ENCODE results near the gene MTUS2. TPM values are rescaled to one million over a fixed set of nuclear protein-coding genes. Genes with fewer than 3 reads are reported as not detected.

Gene MTUS2
- total RNA-seq, 1 donor from 2014 or later, result 0.67 TPM

DNA sequence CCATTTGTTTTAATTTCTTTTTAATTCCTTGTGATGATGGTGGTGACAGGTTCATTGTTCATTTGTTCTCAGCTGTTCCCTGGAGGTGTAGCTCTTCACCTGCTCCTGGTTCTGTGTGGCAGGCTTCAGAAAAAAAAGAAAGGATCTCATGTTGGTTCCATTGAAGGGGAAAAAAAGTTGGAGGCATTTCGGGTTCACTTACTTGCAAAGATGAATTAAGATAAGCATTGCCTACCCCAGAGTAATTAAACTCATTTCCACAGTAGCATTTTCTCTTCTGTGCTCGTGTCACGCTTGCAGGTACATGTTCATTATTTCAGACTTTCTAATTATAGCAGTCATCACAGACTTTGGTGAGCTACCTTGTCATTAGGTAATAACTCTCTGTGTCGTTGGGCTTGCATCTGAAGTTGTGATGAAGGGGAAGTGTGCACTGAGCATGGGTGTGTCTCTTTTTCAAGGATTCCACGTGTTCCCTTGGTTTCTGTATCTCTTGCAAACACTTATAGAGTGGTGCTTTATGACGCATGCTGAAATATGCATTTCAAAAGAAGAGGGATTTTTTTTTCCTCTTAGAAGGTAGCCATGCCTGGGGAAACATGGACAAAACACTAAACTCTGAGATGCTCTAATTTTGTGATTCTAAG, 69.1 kb downstream of the MTUS2 start:
- Mint-ChIP-seq H3K27me3 (ENCODE audit: insufficient read depth, low read depth) (no peaks in the 10 kb centered on the region), H3K4me3 (no peak overlapping the region), H3K36me3 (no peaks in the 10 kb centered on the region), H3K9me3 (no peaks in the 10 kb centered on the region), H3K4me1 (no peaks in the 10 kb centered on the region), H3K27ac (no peak overlapping the region)
- no peaks in the 10 kb centered on the region for H3F3A ChIP-seq (ENCODE audit: low read depth)
- no peak overlapping the region for H3K4me3 ChIP-seq
- no peak for DNase-seq (ENCODE audit: low spot score)
- H3K9ac ChIP-seq, result no peak overlapping the region
- no peak overlapping the region for H2AFZ ChIP-seq (replicated peaks)
- H3K79me2 ChIP-seq (ENCODE audit: low read depth), result no peaks in the 10 kb centered on the region
- no peaks in the 10 kb centered on the region for H3K36me3 ChIP-seq
- no peaks in the 10 kb centered on the region for H3K27me3 ChIP-seq
- no peak overlapping the region for H3K27ac ChIP-seq
- H3K4me2 ChIP-seq, result no peak overlapping the region
- no peak for TF ChIP-seq EZH2phosphoT487 (IDR thresholded peaks at IDR 0.05)
- TF ChIP-seq CTCF (IDR thresholded peaks at IDR 0.05), result no peak
- no peak for TF ChIP-seq EZH2 (IDR thresholded peaks at IDR 0.05)
- no peaks in the 10 kb centered on the region for H3K9me3 ChIP-seq (ENCODE audit: low read depth)
- H4K20me1 ChIP-seq (ENCODE audit: low read depth), result no peaks in the 10 kb centered on the region
- no peaks in the 10 kb centered on the region for H3K4me1 ChIP-seq

- Histone ChIP-seq H3K4me1 (no peaks in the 10 kb centered on the region), H2AFZ (replicated peaks) (no peak overlapping the region), H3K9me3 (ENCODE audit: low read depth) (no peaks in the 10 kb centered on the region), H3K4me3 (no peak overlapping the region), H3K79me2 (ENCODE audit: low read depth) (no peaks in the 10 kb centered on the region), H3K27ac (no peak overlapping the region), H3K36me3 (no peaks in the 10 kb centered on the region), H3K9ac (no peak overlapping the region), H3F3A (ENCODE audit: low read depth) (no peaks in the 10 kb centered on the region), H3K4me2 (no peak overlapping the region), H3K27me3 (no peaks in the 10 kb centered on the region), H4K20me1 (ENCODE audit: low read depth) (no peaks in the 10 kb centered on the region)
- no peaks in the 10 kb centered on the region for H3K4me1 Mint-ChIP-seq
- no peaks in the 10 kb centered on the region for H3K9me3 Mint-ChIP-seq
- no peak for TF ChIP-seq EZH2 (IDR thresholded peaks at IDR 0.05)
- no peak for TF ChIP-seq CTCF (IDR thresholded peaks at IDR 0.05)
- TF ChIP-seq EZH2phosphoT487 (IDR thresholded peaks at IDR 0.05), result no peak
- H3K27me3 Mint-ChIP-seq (ENCODE audit: insufficient read depth, low read depth), result no peaks in the 10 kb centered on the region
- no peaks in the 10 kb centered on the region for H3K36me3 Mint-ChIP-seq
- no peak overlapping the region for H3K4me3 Mint-ChIP-seq
- no peak for DNase-seq (ENCODE audit: low spot score)
- no peak overlapping the region for H3K27ac Mint-ChIP-seq
Observed at GRCh38 chr13:28890712-28891111, 70.6 kb downstream of the MTUS2 start.

DNA sequence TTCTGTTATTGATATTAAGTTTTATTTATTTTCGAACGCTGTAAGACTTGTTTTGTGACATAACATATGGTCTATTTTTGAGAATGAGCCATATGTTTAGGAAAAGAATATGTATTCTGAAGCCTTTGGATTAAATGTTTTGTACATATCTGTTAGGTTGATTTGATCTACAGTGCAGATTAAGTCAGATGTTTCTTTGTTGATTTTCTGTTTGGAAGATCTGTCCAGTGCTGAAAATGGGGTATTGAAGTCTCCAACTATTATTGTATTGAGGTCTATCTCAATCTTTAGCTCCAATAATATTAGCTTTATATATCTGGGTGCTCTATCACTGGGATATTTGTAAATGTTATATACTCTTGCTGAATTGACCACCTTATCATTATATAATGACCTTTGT, 97.9 kb downstream of the MTUS2 start:
- H3K4me1 ChIP-seq, result no peaks in the 10 kb centered on the region
- no peak overlapping the region for H3K4me2 ChIP-seq
- no peak overlapping the region for H3K4me3 ChIP-seq
- H3K27ac ChIP-seq, result no peak overlapping the region
- no peaks in the 10 kb centered on the region for H3K27me3 ChIP-seq
- no peak overlapping the region for H3K9ac ChIP-seq
- Mint-ChIP-seq H3K27ac (no peak overlapping the region), H3K27me3 (ENCODE audit: insufficient read depth, low read depth) (peaks cover 2% of the 10 kb centered on the region), H3K9me3 (peaks cover 30% of the 10 kb centered on the region), H3K36me3 (no peaks in the 10 kb centered on the region), H3K4me1 (no peaks in the 10 kb centered on the region), H3K4me3 (no peak overlapping the region)
- H4K20me1 ChIP-seq (ENCODE audit: low read depth), result no peaks in the 10 kb centered on the region
- H3K79me2 ChIP-seq (ENCODE audit: low read depth), result no peaks in the 10 kb centered on the region
- H3F3A ChIP-seq (ENCODE audit: low read depth), result no peaks in the 10 kb centered on the region
- no peak overlapping the region for H2AFZ ChIP-seq (replicated peaks)
- no peak for TF ChIP-seq CTCF (IDR thresholded peaks at IDR 0.05)
- no peak for TF ChIP-seq EZH2phosphoT487 (IDR thresholded peaks at IDR 0.05)
- TF ChIP-seq EZH2 (IDR thresholded peaks at IDR 0.05), result no peak
- DNase-seq (ENCODE audit: low spot score), result no peak
- no peaks in the 10 kb centered on the region for H3K36me3 ChIP-seq
- peaks cover 11% of the 10 kb centered on the region for H3K9me3 ChIP-seq (ENCODE audit: low read depth)

Measured in neural progenitor cell (in vitro differentiated cells).